Ishikawa (cell line): ENCODE data around the gene INPP4B.

ENCODE experiments used
- CEBPB ChIP-seq: IDR thresholded peaks from 2 replicates; pipeline ENCODE4 v1.6.1; 2012
- CREB1 ChIP-seq: IDR thresholded peaks from 2 replicates; pipeline ENCODE4 v1.6.1; 2012; ENCODE audit warnings: low read depth
- EGR1 ChIP-seq: IDR thresholded peaks from 2 replicates; pipeline ENCODE4 v1.6.1; 2012
- EP300 ChIP-seq: IDR thresholded peaks from 2 replicates; pipeline ENCODE4 v1.6.1; 2012; ENCODE audit warnings: borderline replicate concordance
- FOXM1 ChIP-seq: IDR thresholded peaks from 2 replicates; pipeline ENCODE4 v1.6.1; 2012; ENCODE audit warnings: low read depth, borderline replicate concordance
- MAX ChIP-seq: IDR thresholded peaks from 2 replicates; pipeline ENCODE4 v1.6.1; 2012
- NFIC ChIP-seq: IDR thresholded peaks from 2 replicates; pipeline ENCODE4 v1.6.1; 2012
- RAD21 ChIP-seq: IDR thresholded peaks from 2 replicates; pipeline ENCODE4 v1.6.1; 2012; ENCODE audit warnings: low read depth
- REST ChIP-seq: IDR thresholded peaks from 2 replicates; pipeline ENCODE4 v1.6.1; 2012; ENCODE audit warnings: low read depth, mild to moderate bottlenecking
- TAF1 ChIP-seq: IDR thresholded peaks from 2 replicates; pipeline ENCODE4 v1.6.1; 2012; ENCODE audit warnings: low read depth, mild to moderate bottlenecking
- TCF12 ChIP-seq: IDR thresholded peaks from 2 replicates; pipeline ENCODE4 v1.6.1; 2012; ENCODE audit warnings: low read depth
- TEAD4 ChIP-seq: IDR thresholded peaks from 2 replicates; pipeline ENCODE4 v1.6.1; 2012
- USF1 ChIP-seq: IDR thresholded peaks from 2 replicates; pipeline ENCODE4 v1.6.1; 2012
- YY1 ChIP-seq: IDR thresholded peaks from 2 replicates; pipeline ENCODE4 v1.6.1; 2012; ENCODE audit warnings: low read depth
- ZBTB7A ChIP-seq: IDR thresholded peaks from 2 replicates; pipeline ENCODE4 v1.6.1; 2012; ENCODE audit warnings: low read depth

INPP4B gene

GRCh38 chr4:142284402-142285221 is 561.5 kb downstream of the INPP4B start:
- TF ChIP-seq ZBTB7A = no peak
- no peak for TF ChIP-seq MAX
- TF ChIP-seq YY1 = no peak
- no peak for TF ChIP-seq FOXM1
- TF ChIP-seq RAD21 = no peak
- no peak for TF ChIP-seq USF1
- no peak for TF ChIP-seq EGR1
- TF ChIP-seq TAF1 = no peak
- no peak for TF ChIP-seq EP300
- no peak for TF ChIP-seq NFIC
- no peak for TF ChIP-seq TEAD4
- TF ChIP-seq CREB1 = no peak
- no peak for TF ChIP-seq TCF12
- TF ChIP-seq CEBPB = no peak
- TF ChIP-seq REST = no peak

- TF ChIP-seq USF1 (no peak), RAD21 (peak; percentile 55)
Measured at GRCh38 chr4:142282870-142283431, 563.1 kb downstream of the INPP4B start.

GRCh38 chr4:142281999-142282398 is 564.1 kb downstream of the INPP4B start:
- no peak for TF ChIP-seq TAF1
- no peak for TF ChIP-seq CEBPB
- no peak for TF ChIP-seq YY1
- TF ChIP-seq MAX = no peak
- TF ChIP-seq FOXM1 = no peak
- TF ChIP-seq EP300 = no peak

GRCh38 chr4:142278663-142279062 is 567.4 kb downstream of the INPP4B start:
- TF ChIP-seq NFIC (no peak), CEBPB (no peak), TCF12 (no peak), FOXM1 (no peak), MAX (no peak), USF1 (no peak)

- no peak for TF ChIP-seq MAX
- no peak for TF ChIP-seq TEAD4
- TF ChIP-seq CREB1 = no peak
- no peak for TF ChIP-seq TCF12
- no peak for TF ChIP-seq EGR1
- no peak for TF ChIP-seq CEBPB
- no peak for TF ChIP-seq NFIC
- TF ChIP-seq ZBTB7A = no peak
- TF ChIP-seq FOXM1 = no peak
- no peak for TF ChIP-seq USF1
Measured at GRCh38 chr4:142278171-142278570, 567.9 kb downstream of the INPP4B start.

GRCh38 chr4:142274137-142274536 is 572.0 kb downstream of the INPP4B start:
- TF ChIP-seq TCF12 (no peak), CREB1 (0 out of 2 replicates have a peak, but pooled peaks have one; percentile 22)

- TF ChIP-seq ZBTB7A (no peak), FOXM1 (no peak), CREB1 (no peak), MAX (no peak), NFIC (no peak), REST (no peak), CEBPB (no peak), RAD21 (no peak), EGR1 (no peak), TCF12 (no peak), EP300 (no peak), TEAD4 (no peak), YY1 (no peak), USF1 (no peak)
Measured at GRCh38 chr4:142272452-142272851, 573.6 kb downstream of the INPP4B start.
